Esophagus squamous epithelium (tissue), 4 donors: ENCODE measurements around the gene LIPC. TPM values are rescaled to one million over a fixed set of nuclear protein-coding genes. Genes with fewer than 3 reads are reported as not detected.

ENCODE experiments used
- small RNA-seq, 4 donors: library from RNA; depleted of rRNA; stranded (forward); fragments of <200 nt; gene quantifications; one replicate each; pipeline ENCODE3, GENCODE V24; 2016
- total RNA-seq, 4 donors: library from RNA; depleted of rRNA; stranded (reverse); fragments of >200 nt; gene quantifications; one replicate each; pipeline ENCODE4 v1.1.0, GENCODE V29; 2016

Gene LIPC
- total RNA-seq, 4 donors from 2014 or later, result 0.27 to 1.1 (median 0.38) TPM; not detected in 1

Small RNA genes lying within 50 kb of the gene (small RNA-seq; reads per million reads assigned to genes)
- gene AC084781.2, result 0 reads per million in 4 donors
